Renal cortical epithelial cell (primary cell): ENCODE results near the gene ACLY. TPM values are rescaled to one million over a fixed set of nuclear protein-coding genes. Genes with fewer than 3 reads are reported as not detected.

ENCODE experiments used
- DNase-seq: peaks from one replicate; pipeline ENCODE4 v3.0.0-alpha.2; 2011; ENCODE audit warnings: low read depth
- total RNA-seq: library from RNA; depleted of rRNA; stranded (reverse); fragments of >200 nt; gene quantifications from 2 replicates; pipeline ENCODE4 v1.2.3, GENCODE V29; 2014

Gene ACLY
- 343 and 387 TPM in 2 replicates for total RNA-seq

DNA sequence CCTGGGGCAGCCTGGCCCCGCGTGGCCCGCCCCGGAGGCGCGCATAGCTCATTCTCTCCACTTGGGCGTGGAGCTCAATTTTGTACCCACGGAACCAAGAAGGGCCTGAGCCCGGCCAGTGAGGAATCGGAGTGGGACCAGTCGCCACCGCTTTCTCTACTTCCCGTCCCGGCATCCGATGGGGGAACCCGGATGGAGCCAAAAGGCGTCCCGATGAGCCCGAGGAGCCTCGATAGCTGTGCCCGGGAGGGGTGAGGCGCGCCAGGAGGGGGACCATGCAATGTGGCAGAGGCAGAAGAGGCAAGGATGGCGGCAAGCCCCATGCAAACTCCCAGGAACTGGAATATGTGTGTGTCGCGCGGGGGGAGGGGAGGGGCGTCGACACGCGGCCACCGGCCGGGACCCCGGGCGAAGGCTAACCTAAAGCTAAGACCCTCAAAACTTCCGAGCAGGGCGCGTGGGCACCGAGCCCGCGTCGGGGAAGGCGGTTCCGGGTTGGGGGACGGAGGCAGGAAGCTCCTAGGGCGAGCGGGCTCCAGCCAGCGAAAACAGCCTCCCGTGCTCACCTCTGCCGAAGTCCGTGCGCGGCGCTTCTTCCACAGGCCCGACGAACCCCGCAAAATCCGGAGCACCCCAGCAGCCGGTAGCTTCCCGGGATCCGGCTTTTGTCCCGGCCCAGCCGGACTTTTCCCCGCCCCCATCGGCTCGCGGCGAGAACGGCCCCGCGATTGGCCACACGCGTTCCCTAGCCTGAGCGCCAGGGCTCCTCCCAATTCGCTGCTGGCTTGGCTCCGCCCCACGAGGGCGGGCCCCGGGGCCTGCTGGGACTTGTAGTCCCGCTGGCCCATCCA, at the start of gene ACLY:
Gene ACLY (minus strand): TSS at position 638 of the 851 bp plus-strand sequence. CDS start 5,078 bp downstream, outside the sequence.
- DNase-seq = peak; percentile 88

- DNase-seq = no peak
Measured at GRCh38 chr17:41967921-41968578, 49.3 kb upstream of the ACLY start.

DNA sequence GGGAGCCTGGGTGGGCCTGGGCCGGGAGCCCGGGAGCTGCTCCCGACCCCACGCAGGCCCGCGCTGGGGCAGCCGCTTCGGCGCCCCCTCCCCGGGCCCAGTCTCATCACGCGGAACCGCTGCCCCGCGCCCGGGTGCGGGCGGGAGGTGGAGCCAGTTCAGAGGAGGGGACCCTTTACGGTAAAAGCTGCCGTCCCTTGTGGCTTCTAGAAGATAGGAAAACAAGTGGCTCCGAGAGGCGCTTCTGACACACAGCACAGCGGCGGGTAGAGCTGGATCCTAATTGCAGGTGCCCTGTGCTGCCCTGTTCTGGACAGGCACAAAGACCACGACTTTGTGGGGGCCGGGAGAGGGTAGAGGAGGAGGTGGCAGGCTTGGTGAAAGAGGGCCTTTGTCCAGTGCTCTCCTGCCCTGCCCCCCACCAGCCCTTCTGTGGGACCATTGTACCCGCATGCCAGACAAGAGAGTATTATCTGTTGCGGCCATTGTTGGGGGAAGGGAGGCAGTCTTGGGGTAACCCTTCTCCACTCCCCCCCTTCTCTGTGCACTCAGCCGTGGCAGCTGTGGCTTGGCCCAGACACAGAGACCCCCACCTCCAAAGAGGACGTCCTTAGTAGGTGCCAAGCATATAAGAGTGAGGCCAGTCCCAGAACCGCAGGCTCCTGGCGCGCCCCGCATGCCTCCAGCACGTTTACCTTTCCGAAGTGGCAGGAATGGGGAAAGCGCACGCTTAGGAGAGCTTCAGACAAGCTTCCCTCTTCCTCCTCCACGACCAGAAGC, 48.6 kb upstream of the ACLY start:
- DNase-seq = no peak

GRCh38 chr17:41966463-41967140, 47.9 kb upstream of the ACLY start, which contains the start of gene CNP:
Gene CNP (plus strand): TSS chr17:41966795. CDS start chr17:41966885, 90 bp downstream.
- peak; percentile 53 for DNase-seq

DNA sequence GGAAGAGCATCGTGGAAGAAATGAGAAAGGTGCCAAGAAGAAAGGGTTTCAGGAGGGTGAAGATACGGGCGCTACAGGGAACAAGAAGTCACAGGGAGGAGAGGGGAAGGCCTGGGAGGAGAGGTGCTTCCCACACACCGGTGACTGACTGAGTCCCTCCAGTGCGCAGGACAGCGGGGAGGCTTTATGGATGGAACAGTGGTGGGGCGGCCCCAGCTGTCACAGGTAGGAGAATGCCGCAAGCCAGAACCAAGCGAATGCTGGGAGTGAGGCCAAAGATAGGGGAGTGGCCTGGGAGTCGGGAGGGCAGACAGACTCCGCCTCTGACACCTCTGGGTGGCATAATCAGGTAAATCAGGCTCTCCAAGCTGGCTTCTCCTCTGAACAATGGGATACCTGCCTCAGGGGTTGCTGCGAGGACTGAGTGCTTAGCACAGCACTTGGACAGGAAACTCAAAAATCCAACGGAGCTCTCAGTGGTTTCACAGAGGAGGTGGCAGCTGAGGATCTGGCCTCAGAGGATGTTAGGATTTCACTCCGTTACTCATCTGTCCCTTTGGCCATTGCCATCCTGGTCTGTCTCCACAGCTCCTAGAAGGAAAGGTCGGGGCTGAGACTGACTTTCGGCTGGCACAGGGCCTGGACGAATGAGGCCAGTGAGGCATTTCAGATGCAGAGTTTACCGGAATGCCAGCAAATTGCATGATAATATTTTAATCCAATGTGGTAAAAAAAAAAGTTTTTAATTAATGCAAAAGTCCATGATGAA, 47.1 kb upstream of the ACLY start:
- DNase-seq = peak; percentile 65

DNA sequence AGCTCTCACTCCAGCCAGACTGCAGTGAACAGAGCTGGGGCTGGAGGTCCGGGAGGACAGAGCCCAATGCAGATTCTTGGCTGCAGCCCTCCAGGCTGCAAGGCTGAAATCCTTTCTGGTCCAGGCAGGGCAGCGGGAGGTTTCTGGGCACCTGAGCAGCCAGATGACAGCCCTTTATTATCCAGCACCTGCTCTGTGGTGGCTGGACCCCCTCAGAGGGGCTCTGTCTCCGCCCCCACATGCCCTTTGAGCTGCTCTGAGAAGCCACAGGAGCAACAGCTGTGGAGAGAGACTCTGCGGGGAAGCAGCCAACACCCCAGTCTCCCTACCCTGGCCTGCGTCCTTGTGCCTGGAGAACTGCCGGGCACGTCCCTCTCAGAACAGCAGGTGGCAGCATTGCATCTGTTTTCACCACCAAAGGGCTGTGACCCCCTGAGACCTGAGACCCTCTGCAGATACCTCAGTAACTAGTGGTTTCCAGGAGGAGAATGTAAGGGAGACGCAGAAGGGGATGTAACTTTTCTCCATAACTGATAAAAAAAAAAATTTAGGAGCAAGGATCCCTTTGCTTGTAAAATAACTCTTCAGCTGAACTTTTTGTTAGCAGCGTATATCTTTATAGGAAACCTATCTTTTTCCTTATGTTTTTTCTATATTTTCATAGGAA, 44.1 kb upstream of the ACLY start:
- DNase-seq = peak; percentile 24

DNA sequence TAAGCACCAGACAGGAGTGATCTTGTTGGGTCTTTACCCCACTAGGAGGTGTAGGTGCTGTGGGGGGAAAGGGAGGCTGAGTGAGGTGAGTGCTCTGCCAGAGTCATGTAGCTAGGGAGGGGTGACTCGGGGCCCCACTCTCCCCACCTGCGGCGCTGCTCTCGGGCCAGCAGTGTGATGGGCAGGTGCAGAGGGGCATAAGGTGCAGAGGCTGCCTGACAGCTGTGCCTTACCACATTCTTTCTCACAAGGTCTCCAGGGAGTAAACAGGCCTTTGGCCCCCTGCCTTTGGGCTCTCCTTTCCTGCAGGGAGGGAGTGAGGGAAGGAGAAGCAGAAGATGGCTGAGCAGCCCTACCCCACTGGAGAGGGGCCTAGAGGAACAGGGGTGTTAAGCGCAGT, 43.4 kb upstream of the ACLY start:
- no peak for DNase-seq

GRCh38 chr17:41959336-41960095, 40.8 kb upstream of the ACLY start:
- DNase-seq = peak; percentile 64

DNA sequence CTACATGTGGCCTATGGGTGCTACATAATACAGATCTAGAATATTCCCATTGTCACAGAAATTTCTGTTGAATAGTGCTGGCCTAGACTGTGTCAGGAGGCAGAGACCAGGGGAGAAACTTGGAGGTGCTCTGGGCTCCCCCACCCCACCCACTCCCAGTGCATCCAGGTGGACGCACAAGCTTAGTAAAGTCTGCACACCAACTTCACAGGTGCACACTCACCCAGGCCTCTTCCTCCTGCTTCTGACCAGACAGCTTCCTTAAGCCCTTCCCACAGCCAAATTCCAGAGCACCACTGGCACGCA, 40.2 kb upstream of the ACLY start:
- DNase-seq = peak; percentile 45

- DNase-seq = no peak
Measured at GRCh38 chr17:41957869-41958439, 39.2 kb upstream of the ACLY start.

GRCh38 chr17:41957031-41957868, 38.5 kb upstream of the ACLY start:
- peak; percentile 65 for DNase-seq

DNA sequence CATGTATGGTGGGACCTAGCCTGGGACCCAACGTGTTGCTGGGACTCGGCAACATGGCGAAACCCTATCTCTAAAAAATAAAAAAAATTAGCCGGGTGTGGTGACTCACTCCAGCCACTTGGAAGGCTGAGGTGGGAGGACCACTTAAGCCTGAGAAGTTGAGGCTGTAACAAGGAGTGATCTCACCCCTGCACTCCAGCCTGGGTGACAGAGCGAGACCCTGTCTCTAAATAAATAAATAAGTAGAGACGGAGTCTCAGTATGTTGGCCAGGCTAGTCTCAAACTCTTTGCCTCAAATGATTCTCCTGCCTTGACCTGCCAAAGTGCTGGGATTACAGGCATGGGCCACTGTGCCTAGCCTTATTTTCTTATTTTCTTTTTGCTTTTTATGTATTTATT, 37.8 kb upstream of the ACLY start:
- no peak for DNase-seq

- no peak for DNase-seq
Measured at GRCh38 chr17:41948762-41949460, 30.2 kb upstream of the ACLY start.

- no peak for DNase-seq
Measured at GRCh38 chr17:41944943-41945342, 26.2 kb upstream of the ACLY start.

GRCh38 chr17:41943492-41943891, 24.7 kb upstream of the ACLY start:
- DNase-seq = no peak

DNA sequence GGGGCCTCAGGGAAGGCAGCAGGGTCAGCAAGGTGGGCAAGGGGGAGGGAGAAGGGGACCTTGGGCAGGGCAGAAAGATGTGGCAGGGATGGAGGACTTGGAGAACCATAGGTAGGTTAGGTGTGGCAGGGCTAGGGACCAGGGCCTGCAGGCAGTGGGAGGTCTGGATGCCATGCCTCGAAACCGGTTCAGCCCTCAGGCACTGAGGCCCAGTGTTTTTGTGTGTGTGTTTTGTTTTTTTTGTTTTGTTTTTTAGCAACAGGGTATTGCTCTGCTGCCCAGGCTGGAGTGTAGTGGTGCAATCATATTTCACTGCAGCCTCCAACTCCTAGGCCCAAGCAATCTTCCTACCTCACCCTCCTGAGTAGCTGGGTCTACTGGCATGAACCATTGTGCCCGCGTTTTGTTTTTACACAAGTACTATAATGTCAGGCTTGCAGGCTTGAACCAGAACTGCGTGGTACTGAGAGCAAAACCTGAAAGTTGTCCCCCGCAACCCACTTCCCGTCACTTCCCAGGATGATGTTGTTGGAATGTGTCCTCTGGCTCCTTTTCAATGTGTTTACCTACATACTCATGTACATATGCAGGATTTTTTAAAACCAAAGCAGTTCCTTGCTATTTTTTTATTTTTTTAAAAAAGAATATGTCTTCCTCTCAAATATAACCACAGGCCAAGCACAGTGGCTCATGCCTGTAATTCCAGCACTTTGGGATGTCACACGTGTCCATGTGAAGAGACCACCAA, 24.0 kb upstream of the ACLY start:
- DNase-seq = no peak

DNA sequence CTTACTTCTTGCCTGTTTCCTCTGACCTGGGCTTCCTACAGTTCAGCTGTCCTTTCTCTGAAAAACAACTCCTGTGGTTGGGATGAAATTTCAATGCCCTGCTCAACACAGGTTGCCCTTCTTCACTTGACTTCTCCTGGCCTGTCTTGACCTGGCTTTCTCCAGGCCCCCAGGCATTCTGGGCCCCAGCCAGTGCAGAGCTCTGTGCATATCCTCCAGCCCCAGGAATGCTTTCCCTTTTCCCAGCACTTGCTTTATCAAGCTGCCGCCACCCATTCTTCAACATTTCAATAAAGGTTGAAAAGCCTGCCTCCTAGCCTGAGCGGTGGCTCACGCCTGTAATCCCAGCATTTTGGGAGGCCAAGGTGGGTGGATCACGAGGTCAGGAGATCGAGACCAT, 22.4 kb upstream of the ACLY start:
- no peak for DNase-seq
